Mesenchymal stem cell (in vitro differentiated cells and primary cell): ENCODE data around the gene TBC1D17.

Experiments
- DNase-seq: peaks from one replicate; pipeline ENCODE4 v3.0.0-alpha.2; 2013
- H2AFZ ChIP-seq: one replicate; pipeline ENCODE4 v1.6.1; 2013; ENCODE audit warnings: low read depth, mild to moderate bottlenecking, control low read depth, inconsistent platforms, low read length, moderate library complexity
- H2AK5ac ChIP-seq: 2 replicates; pipeline ENCODE4 v1.6.1; 2013; ENCODE audit warnings: low read length, moderate library complexity, mild to moderate bottlenecking, inconsistent platforms; ENCODE audit not compliant: severe bottlenecking
- H2BK120ac ChIP-seq: one replicate; pipeline ENCODE4 v1.6.1; 2013; ENCODE audit warnings: low read depth, mild to moderate bottlenecking, inconsistent platforms, low read length, moderate library complexity
- H2BK12ac ChIP-seq, 2 experiments: one replicate each; pipeline ENCODE4 v1.6.1; 2013; ENCODE audit warnings: inconsistent platforms in 2 of 2, low read length in 2 of 2, mild to moderate bottlenecking in 2 of 2, moderate library complexity in 2 of 2, control low read depth in 1 of 2
- H2BK15ac ChIP-seq: one replicate; pipeline ENCODE4 v1.6.1; 2013; ENCODE audit warnings: mild to moderate bottlenecking, low read depth, inconsistent platforms; ENCODE audit not compliant: poor library complexity, severe bottlenecking
- H2BK5ac ChIP-seq: 2 replicates; pipeline ENCODE4 v1.6.1; 2013; ENCODE audit warnings: low read depth, mild to moderate bottlenecking, low read length, control low read depth, inconsistent platforms; ENCODE audit not compliant: poor library complexity, severe bottlenecking
- H3K14ac ChIP-seq, 2 experiments: one replicate each; pipeline ENCODE4 v1.6.1; 2013; ENCODE audit warnings: inconsistent platforms in 2 of 2, low read length in 2 of 2, control low read depth in 1 of 2, mild to moderate bottlenecking in 1 of 2, moderate library complexity in 1 of 2
- H3K18ac ChIP-seq, 2 experiments: one replicate each; pipeline ENCODE4 v1.6.1; 2013; ENCODE audit warnings: inconsistent platforms in 2 of 2, low read length in 2 of 2, control low read depth in 1 of 2, low read depth in 1 of 2, mild to moderate bottlenecking in 1 of 2
- H3K23ac ChIP-seq, 2 experiments: one replicate each; pipeline ENCODE4 v1.6.1; 2013; ENCODE audit warnings: inconsistent platforms in 2 of 2, low read length in 2 of 2, mild to moderate bottlenecking in 2 of 2, moderate library complexity in 2 of 2, control low read depth in 1 of 2
- H3K27ac ChIP-seq: 2 replicates; pipeline ENCODE4 v1.5.1; 2013; ENCODE audit warnings: mild to moderate bottlenecking, moderate library complexity, low read length, control low read depth, inconsistent platforms; ENCODE audit not compliant: poor library complexity, severe bottlenecking
- H3K27me3 ChIP-seq, 2 experiments: 2 replicates each; pipeline versions ENCODE4 v1.6.1 to v1.7.0; 2013; ENCODE audit warnings: low read length in 2 of 2, mild to moderate bottlenecking in 2 of 2, moderate library complexity in 2 of 2, control low read depth in 1 of 2, inconsistent platforms in 1 of 2; ENCODE audit not compliant: control insufficient read depth in 1 of 2, insufficient read depth in 1 of 2
- H3K36me3 ChIP-seq, 2 experiments: 2 replicates each; pipeline versions ENCODE4 v1.6.1 to v1.7.0; 2013; ENCODE audit warnings: low read length in 2 of 2, control low read depth in 1 of 2, inconsistent platforms in 1 of 2, low read depth in 1 of 2, mild to moderate bottlenecking in 1 of 2; ENCODE audit not compliant: insufficient read depth in 2 of 2, control insufficient read depth in 1 of 2
- H3K4ac ChIP-seq, 2 experiments: one replicate each; pipeline ENCODE4 v1.6.1; 2013; ENCODE audit warnings: inconsistent platforms in 2 of 2, low read length in 2 of 2, mild to moderate bottlenecking in 2 of 2, moderate library complexity in 2 of 2, control low read depth in 1 of 2, low read depth in 1 of 2
- H3K4me1 ChIP-seq: 2 replicates; pipeline ENCODE4 v1.6.1; 2013; ENCODE audit warnings: low read depth, low read length, control low read depth; ENCODE audit not compliant: control insufficient read depth, insufficient read depth
- H3K4me2 ChIP-seq: 2 replicates; pipeline ENCODE4 v1.6.1; 2013; ENCODE audit warnings: low read length, mild to moderate bottlenecking, inconsistent platforms; ENCODE audit not compliant: poor library complexity, severe bottlenecking
- H3K4me3 ChIP-seq, 2 experiments: 2 replicates each; pipeline versions ENCODE4 v1.5.1 to v1.7.0; 2013; ENCODE audit warnings: low read length in 2 of 2, mild to moderate bottlenecking in 2 of 2, control low read depth in 1 of 2, low read depth in 1 of 2; ENCODE audit not compliant: insufficient read depth in 1 of 2
- H3K79me1 ChIP-seq: replicated peaks from 2 replicates; pipeline ENCODE4 v1.6.1; 2013; ENCODE audit warnings: mild to moderate bottlenecking, control low read depth, low read length, inconsistent platforms; ENCODE audit not compliant: poor library complexity, severe bottlenecking
- H3K9ac ChIP-seq: 2 replicates; pipeline ENCODE4 v1.7.0; 2013; ENCODE audit warnings: mild to moderate bottlenecking, low read length, moderate library complexity
- H3K9me3 ChIP-seq: 2 replicates; pipeline ENCODE4 v1.7.0; 2013; ENCODE audit warnings: mild to moderate bottlenecking, low read length; ENCODE audit not compliant: control insufficient read depth
- H4K8ac ChIP-seq: one replicate; pipeline ENCODE4 v1.6.1; 2013; ENCODE audit warnings: inconsistent platforms, mild to moderate bottlenecking, low read length, moderate library complexity
- H4K91ac ChIP-seq: one replicate; pipeline ENCODE4 v1.6.1; 2013; ENCODE audit warnings: mild to moderate bottlenecking, low read length, inconsistent platforms
- WGBS: methylation state at CpG from one replicate; pipeline ENCODE4 v1.1.7; 2013; ENCODE audit warnings: mixed read lengths; 5-methylcytosine and 5-hydroxymethylcytosine counted together

The TBC1D17 gene

DNA sequence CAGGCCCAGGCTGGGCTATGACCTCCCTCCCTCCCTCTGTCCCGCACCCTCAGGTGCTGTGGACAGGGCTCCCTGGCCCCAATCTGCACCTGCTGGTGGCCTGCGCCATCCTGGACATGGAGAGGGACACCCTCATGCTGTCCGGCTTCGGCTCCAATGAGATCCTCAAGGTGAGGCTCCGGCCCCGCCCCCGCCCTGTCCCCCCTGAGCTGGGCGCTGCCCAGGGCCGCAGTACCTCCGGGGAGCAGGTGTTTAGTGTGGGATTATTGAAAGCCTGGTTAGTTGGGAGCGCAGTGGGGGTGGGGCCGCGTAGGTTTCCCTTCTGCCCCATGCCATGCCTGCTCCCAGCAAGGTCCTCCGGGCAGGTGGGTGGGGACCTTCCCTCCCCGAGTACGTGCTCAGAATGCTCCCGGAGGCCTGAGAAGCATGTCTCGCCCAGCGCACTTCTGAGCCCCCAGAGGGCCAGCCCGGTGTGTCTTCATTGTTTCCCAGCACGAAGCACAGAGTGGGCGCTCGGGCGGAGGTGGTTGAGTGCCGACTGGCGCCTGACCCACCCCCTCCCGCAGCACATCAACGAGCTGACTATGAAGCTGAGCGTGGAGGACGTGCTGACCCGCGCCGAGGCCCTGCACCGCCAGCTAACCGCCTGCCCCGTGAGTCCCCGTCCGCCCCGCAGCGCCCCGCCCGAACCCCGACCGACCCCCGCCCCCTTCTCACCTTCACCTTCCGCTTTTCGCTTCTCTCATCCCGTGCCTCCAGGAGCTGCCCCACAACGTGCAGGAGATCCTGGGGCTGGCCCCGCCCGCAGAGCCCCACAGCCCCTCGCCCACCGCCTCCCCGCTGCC lies 10.4 kb downstream of the TBC1D17 start:
- Histone ChIP-seq H3K4ac (no peak overlapping the region), H3K9ac (no peak overlapping the region), H3K18ac (no peak overlapping the region), H2AK5ac (no peak overlapping the region), H3K4me2 (no peak overlapping the region), H4K91ac (no peak overlapping the region), H4K8ac (no peak overlapping the region), H3K9me3 (peaks cover 3% of the 10 kb centered on the region), H2BK5ac (no peak overlapping the region), H2AFZ (no peak overlapping the region), H2BK15ac (no peak overlapping the region), H3K23ac (no peak overlapping the region), H3K27me3 (peaks cover 0 to 8% of the 10 kb centered on the region in 2 experiments), H3K4me1 (peaks cover 17% of the 10 kb centered on the region), H2BK120ac (no peak overlapping the region), H3K14ac (no peak overlapping the region), H3K4me3 (peak overlapping the region in 1 of 2 experiments; percentile 21), H3K79me1 (peaks cover 12% of the 10 kb centered on the region), H2BK12ac (no peak overlapping the region), H3K27ac (no peak overlapping the region), H3K36me3 (peaks cover 39 to 62% of the 10 kb centered on the region in 2 experiments)
- DNase-seq = no peak
- 94% methylated on average over 42 of the region's 54 CpGs for WGBS

DNA sequence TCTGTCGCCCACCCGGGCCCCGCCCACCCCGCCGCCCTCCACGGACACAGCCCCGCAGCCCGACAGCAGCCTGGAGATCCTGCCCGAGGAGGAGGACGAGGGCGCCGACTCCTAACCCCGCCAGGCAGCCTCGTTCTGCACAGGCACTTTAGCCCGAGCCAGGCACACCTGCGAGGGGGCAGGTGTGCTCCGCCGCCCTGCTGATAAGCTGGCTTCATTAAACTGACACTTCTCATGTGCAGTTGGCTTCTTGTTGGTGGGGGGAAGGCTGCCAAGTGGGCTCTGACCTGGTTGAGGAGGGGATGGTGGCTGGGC lies 11.0 kb downstream of the TBC1D17 start:
- no peak overlapping the region for H3K4ac ChIP-seq
- no peaks in the 10 kb centered on the region for H3K9me3 ChIP-seq
- H3K4me2 ChIP-seq = no peak overlapping the region
- H2AFZ ChIP-seq = no peak overlapping the region
- no peak overlapping the region for H3K4me3 ChIP-seq
- no peak overlapping the region for H3K27ac ChIP-seq
- no peak overlapping the region for H3K9ac ChIP-seq
- H2BK5ac ChIP-seq = no peak overlapping the region
- H3K23ac ChIP-seq = no peak overlapping the region
- no peak overlapping the region for H3K14ac ChIP-seq
- 95% methylated on average over 18 of the region's 18 CpGs for WGBS
- H3K79me1 ChIP-seq = peaks cover 8% of the 10 kb centered on the region
- H2BK12ac ChIP-seq = no peak overlapping the region
- no peak overlapping the region for H2BK15ac ChIP-seq
- peaks cover 17% of the 10 kb centered on the region for H3K4me1 ChIP-seq
- peaks cover 33 to 56% of the 10 kb centered on the region in 2 experiments for H3K36me3 ChIP-seq
- H3K18ac ChIP-seq = no peak overlapping the region
- H4K91ac ChIP-seq = no peak overlapping the region
- H2AK5ac ChIP-seq = no peak overlapping the region
- H2BK120ac ChIP-seq = no peak overlapping the region
- DNase-seq = no peak
- H3K27me3 ChIP-seq = peaks cover 0 to 8% of the 10 kb centered on the region in 2 experiments
- H4K8ac ChIP-seq = no peak overlapping the region

DNA sequence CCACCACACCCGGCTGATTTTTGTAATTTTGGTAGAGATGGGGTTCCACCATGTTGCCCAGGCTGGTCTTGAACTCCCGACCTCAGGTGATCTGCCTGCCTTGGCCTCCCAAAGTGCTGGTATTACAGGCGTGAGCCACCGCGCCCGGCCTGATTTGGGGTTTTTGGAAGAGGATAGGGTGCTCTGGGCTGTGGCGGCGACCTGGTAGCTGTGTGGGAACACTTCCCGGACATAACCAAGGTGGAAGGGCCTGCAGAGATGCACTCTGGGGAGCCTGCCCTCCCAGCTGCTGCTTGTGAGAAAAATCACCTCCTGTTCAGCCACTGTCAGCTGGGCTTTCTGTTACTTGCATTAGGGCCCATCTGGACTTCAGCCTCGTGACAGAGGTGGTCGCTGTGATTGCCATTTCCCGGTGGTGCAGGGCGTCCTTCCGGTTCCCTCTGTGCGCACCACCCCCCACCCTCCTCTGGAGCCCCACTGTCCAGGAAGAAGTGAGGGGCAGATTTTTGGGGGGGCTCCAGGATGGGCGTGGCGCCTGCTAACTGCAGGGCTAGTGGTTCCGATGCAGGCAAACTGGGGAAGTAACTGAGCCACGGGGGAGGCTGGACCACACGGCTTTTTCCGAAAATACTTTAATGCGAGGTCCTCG lies 11.7 kb downstream of the TBC1D17 start:
- Histone ChIP-seq H2AFZ (no peak overlapping the region), H3K4me3 (no peak overlapping the region)
- 94% methylated on average over 19 of the region's 23 CpGs for WGBS

DNA sequence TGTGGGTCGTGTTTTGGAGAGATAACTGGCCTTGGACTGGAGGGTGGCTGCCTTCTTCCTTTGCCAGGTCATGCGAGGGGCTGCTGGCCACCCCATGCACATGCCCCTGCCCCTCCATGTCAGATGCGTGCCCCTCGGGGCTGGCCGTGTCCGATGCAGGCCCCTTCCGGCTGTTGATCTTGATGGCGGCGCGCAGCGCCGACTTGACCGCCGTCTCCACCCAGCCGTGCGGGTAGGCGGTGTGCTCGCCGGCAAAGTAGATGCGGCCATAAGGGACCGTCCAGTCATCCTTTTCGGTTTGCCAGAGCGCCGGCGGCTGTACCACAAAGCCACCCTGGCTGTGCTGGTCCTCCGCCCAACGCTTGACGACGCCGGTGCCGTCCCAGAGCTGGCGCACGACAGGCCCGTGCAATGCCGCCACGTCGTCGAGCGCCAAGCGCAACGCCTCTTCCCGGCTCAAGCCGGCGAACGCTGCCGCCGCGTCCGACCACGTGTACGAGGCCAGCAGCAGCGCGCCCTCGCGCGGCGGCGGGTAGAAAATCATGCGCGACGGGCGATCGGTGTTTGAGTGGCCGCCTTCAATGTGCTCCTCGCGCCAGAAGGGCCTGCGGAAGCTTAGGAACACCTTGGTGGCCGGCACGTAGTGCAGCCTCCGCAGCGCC lies 12.3 kb downstream of the TBC1D17 start:
- peaks cover 11% of the 10 kb centered on the region for H3K4me1 ChIP-seq
- H2BK15ac ChIP-seq = no peak overlapping the region
- peaks cover 20 to 42% of the 10 kb centered on the region in 2 experiments for H3K36me3 ChIP-seq
- H4K8ac ChIP-seq = peak overlapping the region; percentile 35
- H3K9ac ChIP-seq = no peak overlapping the region
- peak overlapping the region in 1 of 2 experiments; percentile 18 for H3K4ac ChIP-seq
- peak overlapping the region in 1 of 2 experiments; percentile 44 for H3K4me3 ChIP-seq
- H2AFZ ChIP-seq = no peak overlapping the region
- H3K9me3 ChIP-seq = no peaks in the 10 kb centered on the region
- H3K4me2 ChIP-seq = peak overlapping the region; percentile 47
- peak overlapping the region in 1 of 2 experiments; percentile 84 for H2BK12ac ChIP-seq
- no peak overlapping the region for H3K27ac ChIP-seq
- H2AK5ac ChIP-seq = no peak overlapping the region
- H3K18ac ChIP-seq = peak overlapping the region in 1 of 2 experiments; percentile 40
- H3K23ac ChIP-seq = peak overlapping the region in 1 of 2 experiments; percentile 16
- peak overlapping the region in 1 of 2 experiments; percentile 68 for H3K14ac ChIP-seq
- no peak overlapping the region for H2BK120ac ChIP-seq
- whole genome bisulfite sequencing = 49% methylated on average over 66 of the region's 71 CpGs
- peaks cover 2% of the 10 kb centered on the region for H3K79me1 ChIP-seq
- peak; percentile 60 for DNase-seq
- no peak overlapping the region for H2BK5ac ChIP-seq
- no peak overlapping the region for H4K91ac ChIP-seq
- peaks cover 0 to 8% of the 10 kb centered on the region in 2 experiments for H3K27me3 ChIP-seq

More for the DNA sequence above, 11.7 kb downstream of the TBC1D17 start:
- H3K9ac ChIP-seq = no peak overlapping the region
- H2BK12ac ChIP-seq = no peak overlapping the region
- H3K9me3 ChIP-seq = no peaks in the 10 kb centered on the region
- no peak overlapping the region for H2BK120ac ChIP-seq
- peaks cover 26 to 49% of the 10 kb centered on the region in 2 experiments for H3K36me3 ChIP-seq
- no peak overlapping the region for H3K14ac ChIP-seq
- DNase-seq = no peak
- H3K4me2 ChIP-seq = no peak overlapping the region
- no peak overlapping the region for H2BK5ac ChIP-seq
- H4K8ac ChIP-seq = no peak overlapping the region
- no peak overlapping the region for H3K18ac ChIP-seq
- no peak overlapping the region for H3K4ac ChIP-seq
- no peak overlapping the region for H3K23ac ChIP-seq
- no peak overlapping the region for H2AK5ac ChIP-seq
- no peak overlapping the region for H3K27ac ChIP-seq
- H4K91ac ChIP-seq = no peak overlapping the region
- H3K79me1 ChIP-seq = peaks cover 2% of the 10 kb centered on the region
- peaks cover 17% of the 10 kb centered on the region for H3K4me1 ChIP-seq
- peaks cover 0 to 8% of the 10 kb centered on the region in 2 experiments for H3K27me3 ChIP-seq
- H2BK15ac ChIP-seq = no peak overlapping the region
